HG03521 (cell line): ENCODE measurements around the gene COL6A3.
"Not testable (repeated sequence)": the region's sequence is repeated elsewhere in the genome, so short reads cannot be mapped to it uniquely, and the experiment has no call there.

ENCODE experiments used
- ATAC-seq: cut with Tn5 transposase; IDR thresholded peaks from one replicate; pipeline ENCODE4 v1.9.1; 2021; ENCODE audit warnings: mild to moderate bottlenecking, moderate library complexity; ENCODE audit not compliant: unreplicated experiment

COL6A3 gene

DNA sequence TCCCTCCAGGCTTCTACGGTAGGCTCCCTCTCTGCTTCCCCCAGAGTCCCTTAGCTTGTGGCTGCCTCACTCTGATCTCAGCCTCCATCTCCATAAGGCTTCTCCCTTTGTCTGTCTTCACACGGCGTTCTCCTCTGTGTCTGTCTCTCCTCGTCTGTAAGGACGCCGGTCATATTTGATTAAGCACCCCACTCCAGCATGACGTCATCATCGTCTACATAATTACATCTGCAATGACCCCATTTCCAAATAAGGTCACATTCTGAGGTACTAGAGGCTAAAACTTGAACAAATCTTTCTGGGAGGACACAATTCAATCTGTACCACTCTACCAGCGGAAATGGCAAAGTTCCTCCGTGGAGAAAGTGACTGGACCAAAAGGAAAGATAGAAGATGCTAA, 8.3 kb upstream of the COL6A3 start:
- ATAC-seq: no peak

DNA sequence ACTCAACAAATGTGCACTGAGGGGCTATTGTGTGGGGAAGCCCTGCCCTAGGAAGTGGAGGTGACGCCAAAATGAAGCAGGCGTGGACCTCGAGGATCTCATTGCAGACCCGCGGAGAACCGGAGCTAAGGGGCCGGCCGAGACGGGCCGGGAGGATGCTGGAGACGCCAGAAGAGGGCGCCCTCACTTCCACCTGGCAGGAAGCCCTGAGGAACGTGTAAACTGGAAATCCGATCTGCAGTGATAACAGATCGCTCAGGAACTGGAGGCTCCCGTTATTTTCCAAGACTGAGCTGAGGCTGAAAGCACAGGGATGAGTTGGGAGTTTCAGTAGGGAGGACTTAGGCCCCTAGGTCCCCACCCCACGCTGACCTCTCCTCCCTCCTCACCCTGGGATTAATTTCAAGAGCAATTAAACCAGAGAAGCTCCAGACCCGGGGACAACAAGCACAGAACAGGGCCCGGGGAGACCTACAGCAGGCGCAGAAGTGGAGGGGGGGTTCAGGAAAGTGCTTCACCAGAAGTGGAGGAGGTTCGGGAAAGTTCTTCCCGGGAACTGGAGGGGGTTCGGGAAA, 7.7 kb upstream of the COL6A3 start:
- ATAC-seq: no peak

DNA sequence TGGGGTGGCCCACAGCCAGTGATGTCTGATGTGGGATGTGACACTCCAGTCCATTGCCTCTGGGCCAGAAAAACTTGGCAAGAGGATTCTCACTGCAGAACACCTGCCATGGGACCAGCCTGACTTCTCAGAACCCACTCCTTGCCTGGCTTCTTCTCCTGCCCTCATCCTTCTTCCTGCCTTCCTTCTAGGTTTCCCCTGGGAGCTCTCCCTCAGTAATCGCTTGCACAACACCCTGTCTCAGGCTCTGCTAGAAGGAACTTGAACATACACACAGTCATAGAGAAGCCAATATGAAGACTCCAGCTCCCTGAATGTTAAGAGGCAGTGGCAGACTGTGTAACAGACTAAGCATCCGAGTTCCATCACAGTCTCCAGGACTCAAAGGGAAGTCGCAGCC, 4.3 kb upstream of the COL6A3 start:
- ATAC-seq: no peak

DNA sequence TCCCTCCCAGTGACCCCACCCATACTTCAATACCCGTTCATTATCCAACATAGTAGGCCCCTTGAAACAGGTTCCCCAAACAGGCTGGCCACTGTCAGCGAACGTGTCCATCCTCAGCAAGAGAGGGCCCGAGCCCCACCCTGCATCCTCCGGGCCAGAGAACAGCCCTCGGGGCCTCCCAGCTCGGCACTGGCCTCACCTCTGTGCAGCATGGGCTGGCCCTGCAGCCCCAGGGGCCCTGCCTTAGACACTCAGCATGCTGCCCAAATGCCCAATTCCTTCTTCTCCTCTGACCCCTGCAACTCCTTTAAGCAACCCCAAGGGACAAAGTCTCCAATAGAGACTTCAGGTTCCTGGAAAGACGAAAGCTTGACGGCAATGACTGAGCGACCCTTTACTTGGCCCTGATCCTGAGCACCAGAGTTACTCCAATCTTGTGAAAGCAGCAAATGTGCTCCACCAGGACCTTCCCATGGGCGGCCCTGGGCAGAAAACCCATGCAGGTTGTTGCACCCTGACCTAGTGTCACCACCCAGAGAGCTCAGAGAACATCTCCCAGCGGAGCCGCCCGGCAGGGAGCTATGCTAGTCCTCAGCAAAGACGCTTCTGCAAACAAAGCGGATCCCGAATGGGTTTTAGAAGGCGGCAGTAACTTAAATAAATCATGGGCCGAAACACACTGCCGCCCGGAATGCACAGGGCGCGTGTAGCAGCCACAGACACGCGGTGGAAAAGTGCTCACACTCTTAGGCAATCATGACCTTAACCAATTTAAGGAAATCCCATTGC, 782 bp downstream of the COL6A3 start:
- ATAC-seq: no peak

DNA sequence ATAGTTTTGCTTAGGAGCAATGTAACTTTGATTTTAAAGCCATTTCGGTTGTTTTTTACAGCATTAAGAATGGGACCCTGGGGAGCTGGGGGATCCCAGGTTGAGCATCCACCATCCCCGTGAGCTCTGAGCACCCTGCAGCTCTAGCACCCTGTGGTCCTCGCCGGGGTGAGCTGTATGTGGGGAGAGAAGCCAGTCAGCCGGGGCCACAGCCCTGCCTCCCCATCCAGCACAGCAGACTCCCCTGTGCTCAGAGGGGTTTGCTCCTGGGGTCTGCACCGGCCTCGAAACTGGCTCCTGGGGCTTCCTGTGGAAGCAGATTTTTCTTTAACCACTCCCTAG, 1.3 kb downstream of the COL6A3 start:
- no peak for ATAC-seq

DNA sequence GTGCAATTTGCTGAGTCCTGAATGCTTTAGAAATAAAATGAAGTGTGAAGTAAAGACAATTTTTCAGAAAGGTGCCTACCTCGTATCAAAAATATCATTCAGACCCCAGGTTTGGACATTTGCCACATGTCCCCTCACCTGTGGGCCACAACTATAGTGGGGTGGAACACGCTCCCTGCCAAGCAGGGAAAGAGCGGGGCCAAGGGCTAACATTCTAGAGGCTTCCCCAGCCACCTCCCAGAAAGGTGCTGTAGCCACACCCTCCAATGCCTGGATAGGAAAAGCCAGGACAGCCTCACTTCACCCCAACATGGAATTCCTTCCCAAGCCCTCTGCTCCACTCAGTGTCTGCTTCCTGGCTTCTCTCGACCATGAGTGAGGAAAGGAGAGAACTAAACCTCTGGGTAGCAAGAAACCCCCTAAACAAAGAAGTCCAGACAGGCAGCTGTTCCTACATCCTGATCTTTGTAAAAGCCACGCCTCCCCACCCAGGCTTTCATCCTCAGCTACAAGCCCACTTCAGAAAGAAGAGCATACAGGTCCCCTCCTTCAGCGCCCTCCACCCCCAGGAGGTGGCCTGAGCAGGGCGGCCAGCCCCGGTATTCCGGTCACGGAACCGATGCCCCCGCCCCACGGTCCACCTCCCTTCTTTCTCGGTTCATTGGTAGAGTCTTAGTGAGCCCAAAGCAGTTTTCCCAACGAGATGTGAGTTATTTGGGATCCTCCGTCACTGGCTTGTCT, 2.1 kb downstream of the COL6A3 start:
- ATAC-seq: no peak

DNA sequence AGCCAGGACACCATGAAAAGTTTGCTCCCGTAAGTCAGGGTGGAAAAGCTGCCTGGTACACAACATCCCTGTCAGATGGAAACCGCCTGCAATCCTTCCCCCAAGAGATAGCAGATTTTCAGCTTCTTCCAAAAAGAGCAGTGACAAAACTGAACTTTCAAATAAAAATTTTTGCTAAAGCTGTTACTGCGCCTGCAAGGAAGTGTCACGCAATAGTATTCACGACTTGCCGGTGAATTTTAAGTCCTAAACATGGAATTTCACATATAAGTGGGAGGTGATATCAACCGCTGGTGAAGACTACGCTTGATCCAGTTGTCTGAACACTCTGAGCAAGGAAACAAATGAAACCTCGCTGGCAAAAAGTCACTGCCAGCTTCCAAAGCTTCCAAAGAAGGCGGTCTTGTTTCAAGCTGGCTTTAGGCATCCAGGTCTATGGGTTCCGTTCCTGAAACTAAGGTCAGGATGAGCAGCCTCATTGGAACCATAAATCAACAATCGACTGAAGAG, 2.8 kb downstream of the COL6A3 start:
- ATAC-seq: no peak

DNA sequence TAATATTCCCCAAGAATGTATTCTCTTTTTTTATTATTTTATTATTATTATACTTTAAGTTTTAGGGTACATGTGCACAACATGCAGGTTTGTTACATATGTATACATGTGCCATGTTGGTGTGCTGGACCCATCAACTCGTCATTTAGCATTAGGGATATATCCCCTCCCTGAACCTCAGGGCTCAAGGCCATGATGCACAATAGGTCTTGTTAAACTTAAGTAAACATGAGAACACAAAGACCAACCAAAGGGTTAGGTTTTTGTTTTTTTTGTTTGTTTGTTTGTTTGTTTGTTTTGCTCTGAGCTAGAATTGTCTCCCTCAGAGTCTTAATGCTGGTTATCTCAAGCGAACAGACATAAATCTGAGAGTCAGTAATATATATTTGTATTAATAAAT, 4.7 kb downstream of the COL6A3 start:
- ATAC-seq: not testable (repeated sequence)

DNA sequence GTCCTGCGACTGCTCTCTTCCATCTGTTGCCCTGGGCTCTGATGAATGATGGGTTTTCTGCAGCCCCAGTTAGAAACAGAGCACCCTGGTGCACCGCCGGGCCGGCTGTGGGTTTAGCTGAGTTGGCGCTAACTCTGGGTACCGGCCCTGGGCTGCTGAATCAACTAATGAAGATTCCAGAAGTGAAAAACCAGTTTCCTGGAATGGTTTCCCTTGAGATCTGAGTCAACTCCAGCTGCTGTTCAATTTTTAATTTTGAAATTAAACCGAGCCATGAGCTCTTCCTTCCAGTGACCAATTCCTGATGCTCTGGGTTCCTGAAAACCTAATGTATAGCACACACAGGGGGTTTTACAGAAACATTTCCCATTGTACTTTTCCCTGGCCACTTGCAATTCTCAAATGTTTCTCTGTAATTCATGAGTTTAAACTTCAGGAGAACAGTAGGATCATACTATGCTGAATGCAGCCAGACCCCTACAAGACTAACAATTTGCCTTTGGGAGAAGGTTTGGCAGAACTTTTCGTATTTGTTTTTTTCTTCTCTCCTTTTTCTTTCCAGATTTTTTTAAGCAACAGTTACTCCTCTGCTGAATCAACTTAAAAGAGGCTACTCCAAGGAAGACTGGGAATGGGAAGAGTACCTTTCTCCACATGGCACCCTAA, 5.5 kb downstream of the COL6A3 start:
- no peak for ATAC-seq

DNA sequence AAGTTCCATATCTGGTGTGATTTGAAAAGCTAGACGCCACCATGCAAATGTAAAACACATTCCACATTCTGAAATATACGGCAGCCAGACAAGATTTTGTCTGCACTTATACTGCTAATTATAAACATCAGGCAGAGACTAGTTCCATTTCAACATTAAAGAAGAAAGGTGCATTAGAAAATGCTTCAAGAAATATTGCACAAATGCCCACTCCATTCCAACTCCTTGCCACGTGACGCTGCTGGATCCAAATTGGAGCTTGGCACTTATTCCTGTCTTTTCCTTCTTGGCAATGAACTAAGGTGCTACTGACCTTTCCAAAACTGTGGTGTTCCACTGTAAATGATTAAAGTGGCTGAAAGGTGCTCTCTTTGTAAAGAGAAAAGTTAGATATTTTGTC, 6.3 kb downstream of the COL6A3 start:
- ATAC-seq: no peak

DNA sequence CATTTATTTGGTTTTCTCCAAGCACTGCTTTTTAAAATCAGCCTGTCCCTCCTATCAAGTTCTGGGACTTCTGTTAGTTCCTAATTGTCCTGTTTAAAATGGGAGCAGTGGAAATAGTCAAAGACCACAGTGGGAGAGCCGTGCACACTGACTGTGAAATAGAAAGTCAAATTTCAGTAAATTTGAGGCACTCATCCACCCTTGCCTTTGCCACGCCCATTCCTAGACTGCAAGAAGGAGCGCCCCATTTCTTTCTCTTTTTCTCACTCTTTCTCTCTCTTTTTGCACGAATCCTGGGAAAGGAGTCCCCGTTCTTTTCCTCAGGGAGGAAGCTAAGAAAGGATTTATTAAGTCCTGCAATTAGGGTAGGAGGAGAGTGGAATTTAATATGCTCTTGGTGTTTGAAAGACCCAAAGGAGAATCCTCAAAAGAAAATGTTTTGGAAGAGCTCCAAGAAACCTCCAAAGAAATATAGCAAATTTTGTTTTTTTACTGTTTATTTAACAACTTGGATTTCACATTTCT, 7.5 kb downstream of the COL6A3 start:
- ATAC-seq: no peak

DNA sequence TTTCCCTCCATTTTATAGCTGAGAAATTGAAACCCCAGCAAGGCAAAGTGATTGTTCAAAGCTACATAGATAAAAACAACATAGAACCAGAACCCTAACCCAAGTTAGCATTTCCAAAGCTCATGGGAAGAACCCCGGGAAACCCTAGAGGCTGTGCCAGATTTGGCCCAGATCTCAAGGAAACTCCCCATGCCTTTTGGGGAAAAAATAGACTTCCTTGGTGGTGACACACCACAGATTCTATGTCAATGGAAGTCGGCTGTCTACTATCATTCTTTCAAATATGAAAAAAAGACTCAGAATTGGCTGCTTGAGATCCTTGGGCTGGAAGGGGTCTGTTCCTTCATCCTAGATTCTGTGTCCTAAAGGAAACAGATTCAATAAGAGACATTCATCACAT, 8.4 kb downstream of the COL6A3 start:
- no peak for ATAC-seq

DNA sequence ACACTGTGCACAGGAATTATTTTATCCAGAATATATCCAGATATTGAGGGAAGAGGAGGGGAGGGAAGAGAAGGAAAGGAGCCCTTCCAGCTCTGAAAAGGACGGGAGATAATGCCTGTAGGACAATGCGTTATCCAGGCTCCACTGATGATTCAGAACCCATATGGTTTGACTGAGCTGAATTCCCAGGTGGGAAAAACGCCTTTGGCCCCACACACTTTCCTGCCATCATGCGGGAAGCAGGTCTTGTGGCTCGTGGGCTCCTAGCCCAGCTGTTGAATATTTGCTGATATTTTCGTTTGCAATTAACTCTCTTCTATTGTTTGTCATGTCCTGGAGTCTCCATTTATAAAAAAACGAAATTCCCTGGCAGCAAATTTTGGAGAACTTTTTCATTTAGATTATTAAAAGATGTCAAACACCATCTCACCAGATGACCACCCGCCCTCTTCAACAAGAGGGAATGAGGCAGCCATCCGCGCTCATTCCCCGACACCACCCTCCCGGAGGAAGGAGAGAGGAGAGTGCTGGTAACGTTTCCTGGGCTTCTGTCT, 8.9 kb downstream of the COL6A3 start:
- no peak for ATAC-seq

DNA sequence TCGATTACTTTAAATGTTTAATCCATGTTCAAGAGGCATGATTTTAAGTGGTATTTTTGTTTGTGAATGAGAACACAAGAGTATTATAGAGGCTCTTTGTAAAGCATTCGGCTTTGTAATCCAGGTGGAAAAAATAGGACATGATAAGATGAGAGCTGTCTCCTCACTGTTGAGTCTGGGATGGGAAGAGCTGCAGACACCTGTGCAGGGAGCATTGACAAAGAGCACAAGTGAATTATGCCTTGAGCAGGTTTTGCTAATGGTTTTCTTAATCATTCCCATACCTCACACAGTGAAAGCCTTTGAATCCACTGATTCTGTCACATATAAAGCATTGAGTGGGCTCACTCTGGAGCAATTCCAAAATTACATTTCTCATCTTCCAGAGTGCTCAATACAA, 9.6 kb downstream of the COL6A3 start:
- no peak for ATAC-seq

DNA sequence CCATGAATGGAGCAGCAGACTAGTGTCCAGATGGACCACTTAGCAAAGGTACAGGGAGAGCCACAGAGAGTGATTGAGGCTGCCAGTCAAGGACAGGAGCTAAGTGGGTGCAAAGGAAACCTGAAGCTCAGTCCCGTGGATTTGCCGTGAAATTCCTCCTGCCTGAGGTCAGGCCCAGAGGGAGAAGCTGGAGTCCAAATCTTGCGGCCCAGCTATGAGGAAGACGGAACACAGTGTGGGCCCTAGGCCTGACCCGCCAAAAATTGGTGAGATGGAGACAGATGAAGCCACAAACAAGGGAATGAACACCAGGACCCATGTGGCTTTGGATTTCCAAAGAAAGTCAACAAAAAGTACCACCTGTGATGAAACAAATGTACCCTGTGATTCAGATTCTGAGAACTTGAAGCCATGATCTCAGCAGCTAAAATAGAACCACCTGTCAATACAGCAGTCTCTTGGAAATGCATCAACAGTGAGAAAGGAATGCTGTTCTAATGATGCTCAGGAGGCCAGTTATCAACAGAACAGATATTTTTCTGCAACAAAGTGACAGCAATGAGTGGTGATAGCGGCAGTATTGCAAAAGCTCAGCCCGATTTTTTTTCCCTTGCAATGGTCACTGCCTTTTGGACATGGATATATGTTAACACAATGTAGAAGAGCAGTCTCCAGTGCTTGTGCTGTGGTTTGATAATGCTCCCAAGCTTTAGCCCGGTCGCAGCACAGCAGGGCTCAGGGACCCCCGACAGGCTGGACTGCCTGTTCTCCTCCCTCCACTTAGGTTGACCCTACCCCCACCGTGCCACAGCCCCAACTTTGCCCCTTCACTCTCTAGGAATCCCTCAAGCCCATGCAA, 10.7 kb downstream of the COL6A3 start:
- ATAC-seq: no peak

DNA sequence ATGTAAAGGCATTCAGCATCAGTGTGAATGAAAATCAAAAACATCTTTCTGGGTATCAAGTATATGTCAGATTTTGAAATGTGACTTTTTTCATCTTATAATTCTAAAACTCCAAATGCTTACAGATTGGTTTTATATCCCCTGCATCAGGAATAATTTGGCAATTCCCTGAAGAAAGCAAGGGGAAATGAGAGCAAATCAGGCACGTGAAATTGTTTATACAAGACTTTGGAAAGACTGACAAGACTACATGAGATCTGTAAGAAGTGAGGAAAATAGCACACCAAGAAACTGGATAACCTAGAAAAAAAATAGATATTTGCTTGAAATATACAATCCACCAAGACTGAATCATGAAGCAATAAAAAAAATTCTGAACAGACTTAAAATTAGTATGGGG, 13.8 kb downstream of the COL6A3 start:
- no peak for ATAC-seq

DNA sequence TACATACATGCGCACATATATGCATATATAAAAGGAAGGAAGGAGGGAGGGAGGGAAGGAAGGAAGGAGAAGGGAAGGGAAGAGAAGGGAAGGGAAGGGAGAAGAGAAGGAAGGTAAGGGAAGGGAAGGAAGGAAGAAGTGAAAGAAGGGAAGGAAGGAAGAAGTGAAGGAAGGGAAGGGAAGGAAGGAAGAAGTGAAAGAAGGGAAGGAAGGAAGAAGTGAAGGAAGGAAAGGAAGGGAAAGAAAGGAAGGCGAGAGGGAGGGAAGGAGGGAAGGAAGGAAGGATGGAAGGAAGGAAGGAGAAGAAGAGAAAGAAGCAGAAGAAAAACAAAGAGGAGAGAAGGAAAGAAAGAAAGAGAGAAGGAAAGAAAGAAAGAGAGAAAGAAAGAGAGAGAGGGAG, 16.9 kb downstream of the COL6A3 start:
- no peak for ATAC-seq

DNA sequence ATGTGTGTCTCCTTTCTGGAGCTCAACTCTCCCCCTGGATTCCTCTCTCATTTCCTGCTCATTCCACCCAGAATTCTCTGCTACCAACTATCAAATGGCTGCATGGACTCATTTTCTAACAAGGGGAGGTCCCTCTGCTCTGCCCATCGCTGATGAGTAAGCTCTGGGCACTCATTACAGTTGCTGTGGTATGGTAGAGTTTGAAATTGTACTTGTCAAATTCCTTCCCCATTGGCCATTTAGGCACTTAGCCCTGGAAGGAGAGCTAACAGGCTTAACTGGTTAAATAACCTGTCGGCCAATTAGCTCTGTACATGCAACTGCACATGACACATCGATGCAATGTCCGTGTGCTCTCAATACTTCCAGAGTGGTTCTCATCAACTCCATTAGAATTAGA, 20.4 kb downstream of the COL6A3 start:
- no peak for ATAC-seq

DNA sequence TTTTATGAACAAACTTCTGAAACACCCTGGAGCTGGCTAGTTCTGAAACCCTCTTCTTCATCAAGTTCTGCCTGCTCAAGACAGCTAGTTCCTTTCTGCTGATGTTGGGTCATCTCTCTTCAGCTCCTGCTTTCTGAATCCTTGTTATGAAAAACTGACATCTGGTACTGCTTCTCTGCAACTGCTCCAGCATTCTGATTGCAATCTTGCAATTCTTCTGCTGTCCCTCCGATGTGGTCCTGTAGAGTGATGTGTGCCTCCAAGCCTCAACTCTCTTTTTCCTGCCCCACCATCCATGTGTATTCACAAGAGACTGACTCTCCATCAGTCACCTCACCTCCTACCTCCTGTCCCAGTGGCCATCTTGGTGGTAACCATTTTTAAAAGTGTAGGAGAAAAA, 21.8 kb downstream of the COL6A3 start:
- ATAC-seq: no peak

DNA sequence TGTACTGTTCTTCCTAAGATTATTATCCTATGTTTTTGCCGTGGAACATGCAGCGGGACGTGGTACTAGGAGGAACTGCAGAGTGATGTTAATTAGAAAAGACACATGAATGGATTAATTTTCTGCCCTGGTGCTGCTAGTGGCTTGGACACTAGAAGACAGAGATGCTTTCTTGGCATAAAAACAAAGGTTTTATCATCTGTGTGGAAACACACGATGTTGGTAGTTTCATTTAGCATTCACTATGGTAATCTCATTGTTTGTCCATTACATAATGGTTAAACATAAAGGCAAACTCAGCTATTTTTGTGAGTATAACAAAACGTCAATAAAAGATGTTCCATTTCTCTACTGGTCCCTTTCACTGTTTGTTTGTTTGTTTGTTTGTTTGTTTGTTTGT, 22.8 kb downstream of the COL6A3 start:
- ATAC-seq: no peak
